NCI-H82 (cell line): Measurements from ENCODE around the gene EXD2.
"Not testable (repeated sequence)": the region's sequence is repeated elsewhere in the genome, so short reads cannot be mapped to it uniquely, and the experiment has no call there.

Source experiments
- DNase-seq: peaks from one replicate; lab custom pipeline; 2025; lab: John Stamatoyannopoulos, UW

EXD2 gene

DNA sequence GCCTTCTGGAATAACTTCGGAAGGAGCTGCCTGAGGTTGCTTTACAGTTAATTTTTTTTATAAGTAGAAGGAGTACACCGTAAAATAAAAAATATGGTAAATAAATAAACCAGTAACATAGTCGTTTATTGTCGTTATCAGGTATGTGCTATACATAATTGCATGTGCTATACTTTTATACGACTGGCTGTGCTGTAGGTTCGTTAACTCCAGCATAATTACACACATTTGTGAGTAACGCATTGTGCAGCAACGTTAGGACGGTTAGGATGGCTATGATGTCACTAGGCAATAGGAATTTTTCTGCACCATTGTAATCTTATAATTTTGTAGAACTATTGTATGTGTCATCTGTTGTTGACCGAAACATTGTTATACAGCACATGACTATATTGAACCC, 8.5 kb downstream of the EXD2 start:
- DNase-seq = no peak

GRCh38 chr14:69204753-69205152, 13.5 kb downstream of the EXD2 start:
- DNase-seq = no peak

GRCh38 chr14:69207435-69208041, 16.2 kb downstream of the EXD2 start:
- no peak for DNase-seq

GRCh38 chr14:69208666-69209065, 17.4 kb downstream of the EXD2 start:
- no peak for DNase-seq

DNA sequence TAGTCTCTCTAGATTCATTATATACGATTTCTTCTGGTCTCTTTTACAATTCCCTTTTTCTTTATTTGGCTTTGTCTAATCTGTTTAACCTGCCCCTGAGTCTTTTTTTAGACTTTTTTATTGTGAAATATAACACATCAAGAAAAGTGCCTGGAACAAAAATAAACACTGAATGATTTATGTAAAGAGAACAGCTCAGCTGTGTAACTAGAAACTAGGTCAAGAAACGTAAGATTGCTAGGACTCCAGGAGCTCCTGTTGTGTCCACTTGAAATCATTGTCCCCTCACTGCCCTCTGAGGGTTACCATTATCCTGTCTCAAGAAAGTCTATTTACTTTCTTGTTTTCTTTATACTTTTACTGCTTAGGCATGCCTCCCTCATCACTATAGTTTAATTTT, 23.1 kb downstream of the EXD2 start:
- no peak for DNase-seq

GRCh38 chr14:69217663-69218062, 26.4 kb downstream of the EXD2 start:
- not testable (repeated sequence) for DNase-seq

GRCh38 chr14:69224946-69225345, 33.6 kb downstream of the EXD2 start:
- DNase-seq = no peak

DNA sequence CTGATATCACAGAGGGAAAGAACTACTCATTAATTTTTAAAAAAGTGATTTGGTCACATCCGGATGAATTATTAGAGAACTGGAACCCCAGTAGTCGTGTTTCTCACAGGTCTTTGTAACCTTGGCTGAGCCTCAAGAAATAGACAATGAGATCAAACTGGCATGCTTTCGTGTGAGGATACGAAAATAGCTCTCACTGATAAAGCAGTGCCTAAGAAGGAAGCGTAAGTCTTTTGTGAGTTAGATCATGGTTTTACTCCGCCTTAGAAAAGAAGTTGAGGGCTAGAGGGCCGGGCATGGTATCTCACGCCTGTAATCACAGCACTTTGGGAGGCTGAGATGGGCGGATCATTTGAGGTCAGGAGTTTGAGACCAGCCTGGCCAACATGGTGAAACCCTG, 34.9 kb downstream of the EXD2 start:
- DNase-seq = no peak

- DNase-seq = no peak
These were observed 35.4 kb downstream of the EXD2 start for GRCh38 chr14:69226736-69227135.

DNA sequence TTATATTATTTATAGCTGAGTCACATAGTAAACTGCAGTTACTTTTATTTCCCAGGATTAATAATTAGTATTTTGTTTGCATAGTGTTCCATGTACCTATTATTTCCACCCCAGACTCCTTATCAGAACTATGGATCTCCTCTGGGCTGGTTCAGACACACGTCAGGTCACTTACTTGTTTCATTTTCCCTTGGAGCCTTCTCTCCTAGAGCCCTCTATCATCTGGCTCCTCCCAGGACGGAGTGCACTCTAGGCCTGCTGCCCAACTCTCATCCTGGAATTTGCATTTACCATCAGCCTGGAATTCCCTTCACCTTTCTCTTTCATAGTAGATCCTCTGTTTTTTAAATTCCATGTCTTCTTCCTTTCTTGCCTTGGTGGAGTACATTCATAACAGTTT, 40.2 kb downstream of the EXD2 start:
- DNase-seq = no peak

- no peak for DNase-seq
These were observed 41.1 kb downstream of the EXD2 start for GRCh38 chr14:69232388-69232787.

DNA sequence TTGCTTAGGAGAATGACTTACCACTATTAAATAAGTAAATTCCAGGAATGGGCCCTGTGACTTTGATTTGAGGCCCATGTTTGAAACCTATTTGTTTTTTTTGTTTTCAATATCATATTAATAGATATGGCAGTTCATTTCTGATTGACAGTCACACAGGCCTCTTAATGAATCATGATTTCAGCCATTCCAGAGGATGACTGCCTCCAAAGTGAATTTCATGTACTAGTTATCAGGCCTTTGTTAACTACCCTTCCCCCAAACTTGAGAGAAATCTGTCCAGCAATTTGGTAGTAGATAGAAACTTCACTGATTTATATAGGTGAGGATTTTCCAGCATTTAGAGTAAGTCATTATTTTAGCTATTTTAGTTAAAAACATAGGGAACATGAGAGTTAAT, 42.8 kb downstream of the EXD2 start:
- DNase-seq = no peak

DNA sequence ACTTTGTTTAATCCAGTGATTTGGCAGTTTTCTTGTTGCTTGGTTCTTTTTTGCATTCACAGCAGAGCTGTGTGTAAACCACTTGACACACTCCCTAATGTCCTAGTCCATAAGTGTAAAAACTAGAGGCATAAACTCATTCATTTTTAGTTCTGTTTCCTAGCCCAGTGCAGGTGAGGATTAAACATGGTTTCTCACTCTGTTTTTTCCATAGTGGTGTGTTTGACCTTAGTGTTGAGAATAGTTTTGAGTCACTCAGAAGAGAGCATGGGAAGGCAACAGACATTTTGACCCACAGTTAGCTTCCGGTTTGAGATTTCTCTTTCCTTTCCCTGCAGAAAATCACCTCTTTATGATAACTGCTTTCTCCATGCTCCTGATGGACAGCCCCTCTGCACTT, 44.4 kb downstream of the EXD2 start:
- no peak for DNase-seq

GRCh38 chr14:69237142-69237541, 45.8 kb downstream of the EXD2 start:
- DNase-seq = no peak

GRCh38 chr14:69237584-69237983, 46.3 kb downstream of the EXD2 start:
- no peak for DNase-seq

DNA sequence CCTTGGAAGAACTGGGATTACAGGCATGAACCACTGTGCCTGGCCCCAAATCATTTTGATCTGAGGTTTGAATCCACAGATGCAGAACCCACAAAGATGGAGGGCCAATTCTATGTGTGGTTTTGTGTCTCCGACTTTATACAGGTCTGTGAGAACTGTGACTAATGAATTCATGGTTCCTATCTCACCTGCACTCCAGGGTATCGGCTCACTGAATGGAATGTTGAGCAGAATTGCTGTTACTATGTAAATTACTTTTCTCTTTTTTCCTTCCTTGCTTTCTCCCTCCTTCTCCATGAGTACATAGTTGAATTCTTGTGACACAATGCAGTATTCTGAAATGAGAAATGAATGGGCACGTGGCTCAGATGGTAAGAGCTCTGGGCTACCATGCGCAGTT, 47.6 kb downstream of the EXD2 start:
- no peak for DNase-seq

DNA sequence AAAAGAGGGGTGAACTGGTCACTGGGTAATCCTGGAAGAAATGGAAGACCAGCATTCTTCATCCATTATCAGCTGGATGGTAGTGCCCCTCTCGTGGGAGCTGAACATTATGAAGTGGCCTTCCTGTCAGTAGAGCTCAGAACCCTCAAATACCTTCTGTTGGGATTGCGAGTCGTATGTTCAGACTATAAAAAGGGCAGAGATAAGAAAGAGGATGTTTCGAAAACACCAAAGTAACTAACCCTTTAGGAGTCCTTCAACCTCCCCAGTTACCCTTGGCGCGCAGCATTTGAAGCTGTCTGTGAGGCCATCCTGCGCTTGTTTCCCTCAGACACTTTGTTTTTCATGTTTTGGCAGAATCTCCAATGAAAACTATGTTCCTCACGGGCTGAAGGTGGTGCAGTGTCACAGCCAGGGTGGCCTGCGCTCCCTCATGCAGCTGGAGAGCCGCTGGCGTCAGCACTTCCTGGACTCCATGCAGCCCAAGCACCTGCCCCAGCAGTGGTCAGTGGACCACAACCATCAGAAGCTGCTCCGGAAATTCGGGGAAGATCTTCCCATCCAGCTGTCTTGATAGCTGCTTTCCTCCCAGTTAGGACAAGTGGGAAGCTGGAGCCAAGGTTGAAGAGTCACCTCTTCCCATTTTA, 49.4 kb downstream of the EXD2 start:
- no peak for DNase-seq

DNA sequence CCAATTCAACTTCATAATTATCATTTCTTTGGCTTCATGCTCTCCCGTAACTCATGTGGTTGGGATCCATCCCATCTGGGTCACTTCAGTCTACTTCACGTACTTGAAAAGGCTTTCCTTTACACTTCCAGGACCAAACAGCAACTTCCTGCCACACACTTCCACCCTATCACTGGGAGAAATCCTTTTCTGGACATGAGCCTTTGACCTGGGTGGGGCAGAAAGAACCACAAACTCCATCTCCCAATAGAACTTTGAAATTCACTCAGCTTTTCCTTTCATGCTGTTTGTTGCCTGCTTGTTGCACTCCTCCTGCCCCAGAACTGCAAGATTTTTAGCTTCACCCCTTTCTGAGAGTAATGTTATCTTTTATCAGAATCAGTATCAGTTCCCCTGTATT, 50.3 kb downstream of the EXD2 start:
- DNase-seq = no peak

DNA sequence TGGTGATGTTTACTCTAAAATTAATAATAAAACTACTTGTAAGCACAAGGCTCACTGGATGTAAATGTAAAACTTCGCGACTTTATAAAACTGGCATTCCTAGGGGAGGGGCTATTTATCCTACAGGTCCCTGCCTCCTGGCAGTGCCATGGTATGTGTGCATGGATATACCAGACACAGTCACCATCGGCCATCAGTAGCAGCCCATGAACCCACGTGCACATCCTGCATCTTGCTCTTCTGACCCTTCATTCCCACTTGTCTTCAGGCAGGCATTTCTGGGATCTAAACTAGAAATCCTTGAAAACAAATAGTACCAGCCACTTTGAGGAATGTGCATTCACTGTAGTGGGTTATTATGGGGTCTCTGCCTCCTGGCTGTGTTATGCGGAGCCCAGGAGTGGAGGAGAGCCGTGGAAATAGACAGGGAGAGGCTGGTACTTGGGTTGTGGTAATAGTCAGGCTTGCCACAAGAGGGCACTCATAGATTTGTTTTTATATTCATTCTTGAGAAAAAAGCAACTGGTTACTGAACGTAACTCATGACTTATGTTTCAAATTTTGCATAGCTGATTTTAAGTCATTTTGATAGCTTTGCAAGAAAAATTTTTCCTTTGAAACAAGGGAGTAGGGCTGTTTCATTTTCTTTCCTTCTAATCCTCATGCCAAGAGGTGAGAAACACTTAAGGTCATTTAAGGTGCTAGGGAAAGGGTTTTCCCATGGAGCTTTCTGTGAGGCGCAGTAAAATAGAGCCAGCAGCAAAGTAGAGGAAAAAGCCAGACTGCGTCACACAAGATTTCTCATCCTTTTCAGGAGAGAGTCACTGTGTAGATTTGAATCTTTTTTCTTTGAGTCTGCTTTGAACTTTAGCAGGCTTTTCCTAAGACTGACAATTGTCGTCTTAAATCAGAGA, 51.3 kb downstream of the EXD2 start:
- peak; percentile 69 for DNase-seq

DNA sequence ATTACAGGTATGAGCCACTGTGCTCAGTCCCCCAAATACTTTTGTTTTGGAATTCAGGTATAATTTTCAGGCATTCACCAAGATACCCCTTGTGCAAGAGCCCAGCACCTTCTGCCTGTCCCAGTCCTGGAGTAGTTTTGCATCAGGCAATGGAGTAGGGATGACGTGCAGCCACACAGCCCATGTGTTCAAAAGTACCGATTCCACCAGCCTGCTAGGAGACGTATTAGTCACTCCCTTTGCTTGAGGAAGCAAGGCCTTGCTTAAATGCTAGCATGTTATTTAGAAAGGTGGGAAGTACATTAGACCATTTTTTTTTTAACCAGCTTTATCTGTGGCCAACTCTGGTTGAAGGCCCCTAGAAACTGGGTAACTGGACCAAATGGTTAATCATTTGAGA, 53.6 kb downstream of the EXD2 start:
- DNase-seq = no peak

GRCh38 chr14:69246331-69246730, 55.0 kb downstream of the EXD2 start:
- no peak for DNase-seq

GRCh38 chr14:69247676-69248440, 56.6 kb downstream of the EXD2 start:
- DNase-seq = no peak
